Liver (tissue), 9 donors: ENCODE results near the gene LARP4. TPM values are rescaled to one million over a fixed set of nuclear protein-coding genes. Genes with fewer than 3 reads are reported as not detected.
A peak's percentile ranks its signal among the peaks of the same experiment; 100 is the strongest.

Experiments used
- DNase-seq: peaks from one replicate; pipeline ENCODE4 v3.0.0-alpha.2; 2017; ENCODE audit warnings: low spot score
- H3K27ac ChIP-seq, 2 donors: one replicate each; pipeline ENCODE4 v1.7.0; 2013; ENCODE audit warnings: inconsistent platforms in 2 of 2, low read length in 2 of 2, control low read depth in 1 of 2, low read depth in 1 of 2, mild to moderate bottlenecking in 1 of 2
- H3K27me3 ChIP-seq, 4 donors: one replicate each; pipeline versions ENCODE4 v1.6.1 to v1.7.0; 2013; ENCODE audit warnings: low read length in 3 of 4, inconsistent platforms in 1 of 4, mild to moderate bottlenecking in 1 of 4, moderate library complexity in 1 of 4; ENCODE audit not compliant: control insufficient read depth in 4 of 4, insufficient read depth in 4 of 4
- H3K36me3 ChIP-seq, 4 donors: one replicate each; pipeline versions ENCODE4 v1.6.1 to v1.7.0; 2013; ENCODE audit warnings: low read length in 3 of 4, mild to moderate bottlenecking in 3 of 4, low read depth in 1 of 4, moderate library complexity in 1 of 4; ENCODE audit not compliant: control insufficient read depth in 4 of 4, insufficient read depth in 3 of 4
- H3K4me1 ChIP-seq, 4 donors: one replicate each; pipeline versions ENCODE4 v1.6.1 to v1.7.0; 2013; ENCODE audit warnings: low read length in 3 of 4, mild to moderate bottlenecking in 3 of 4, moderate library complexity in 1 of 4; ENCODE audit not compliant: control insufficient read depth in 4 of 4, insufficient read depth in 4 of 4
- H3K4me3 ChIP-seq, 3 donors: one replicate each; pipeline versions ENCODE4 v1.6.1 to v1.7.0; 2013; ENCODE audit warnings: low read length in 3 of 3, control low read depth in 1 of 3, low read depth in 1 of 3, mild to moderate bottlenecking in 1 of 3
- H3K9ac ChIP-seq, 2 donors: one replicate each; pipeline ENCODE4 v1.7.0; 2013; ENCODE audit warnings: low read length in 2 of 2, mild to moderate bottlenecking in 2 of 2, moderate library complexity in 2 of 2, control low read depth in 1 of 2, low read depth in 1 of 2
- H3K9me3 ChIP-seq, 4 donors: one replicate each; pipeline versions ENCODE4 v1.6.1 to v1.7.0; 2013; ENCODE audit warnings: low read length in 3 of 4; ENCODE audit not compliant: control insufficient read depth in 4 of 4
- FOXA1 ChIP-seq: IDR thresholded peaks from 2 replicates; pipeline ENCODE4 v1.6.1; 2016; ENCODE audit warnings: antibody characterized with exemption
- GABPA ChIP-seq, 2 donors: IDR thresholded peaks in 1 of 2; conservative IDR thresholded peaks in 1 of 2; 2 replicates each; pipeline ENCODE4 v1.6.1; 2016; ENCODE audit warnings: antibody characterized with exemption in 2 of 2, mild to moderate bottlenecking in 1 of 2, moderate library complexity in 1 of 2
- HNF4G ChIP-seq: IDR thresholded peaks from 2 replicates; pipeline ENCODE4 v1.6.1; 2016; ENCODE audit warnings: antibody characterized with exemption
- NR2F2 ChIP-seq: IDR thresholded peaks from 2 replicates; pipeline ENCODE4 v1.6.1; 2016; ENCODE audit warnings: antibody characterized with exemption
- RXRA ChIP-seq, 2 donors: IDR thresholded peaks; 2 replicates each; pipeline ENCODE4 v1.6.1; 2017 to 2018; ENCODE audit warnings: antibody characterized with exemption in 2 of 2, mild to moderate bottlenecking in 1 of 2
- SP1 ChIP-seq: IDR thresholded peaks from 2 replicates; pipeline ENCODE4 v1.6.1; 2018; ENCODE audit warnings: antibody characterized with exemption, mild to moderate bottlenecking
- TAF1 ChIP-seq: conservative IDR thresholded peaks from 2 replicates; pipeline ENCODE4 v1.6.1; 2016; ENCODE audit warnings: antibody characterized with exemption, mild to moderate bottlenecking
- WGBS: extraction: QIAGEN DNeasy Blood & Tissue Kit; methylation state at CpG from one replicate; pipeline ENCODE4 v1.1.7; 2013; 5-methylcytosine and 5-hydroxymethylcytosine counted together
- polyA plus RNA-seq, 2 donors: library from polyadenylated mRNA; stranded (reverse) in 1 of 2; unstranded in 1 of 2; fragments of 200-250 nt in 1 of 2; fragments of >200 nt in 1 of 2; fragmentation: Nextera tagmentation in 1 of 2; extraction: Ambion mirVana in 1 of 2; gene quantifications; one replicate each; pipeline versions ENCODE4 v1.2.1 to v1.2.3, GENCODE V29; 2013 to 2015
- total RNA-seq, 2 donors: library from RNA; depleted of rRNA; stranded (reverse); fragments of >200 nt; gene quantifications; one replicate each; pipeline ENCODE4 v1.2.3, GENCODE V29; 2014
- TF ChIP-seq, protein P1 (sequence below): fragments of 150-350 bp; IDR thresholded peaks from 2 replicates; pipeline ENCODE4 v1.5.1; 2017; ENCODE audit warnings: improper control_type of control experiment, low read depth, low read length; ENCODE audit not compliant: missing input control
- TF ChIP-seq, protein P2 (sequence below): IDR thresholded peaks from 2 replicates; pipeline ENCODE4 v1.6.1; 2016; ENCODE audit warnings: antibody characterized with exemption
- TF ChIP-seq, protein P3 (sequence below): IDR thresholded peaks from 2 replicates; pipeline ENCODE4 v1.6.1; 2016; ENCODE audit warnings: antibody characterized with exemption
- donor health status: healthy.
- donor health status: healthy.
- donor health status: healthy.
- donor health status: healthy.
- donor health status: healthy.

LARP4 gene
- total and polyA plus RNA-seq, 4 donors: 17.3 to 71.0 (median 37.5) TPM

- TF ChIP-seq, protein P1, sequence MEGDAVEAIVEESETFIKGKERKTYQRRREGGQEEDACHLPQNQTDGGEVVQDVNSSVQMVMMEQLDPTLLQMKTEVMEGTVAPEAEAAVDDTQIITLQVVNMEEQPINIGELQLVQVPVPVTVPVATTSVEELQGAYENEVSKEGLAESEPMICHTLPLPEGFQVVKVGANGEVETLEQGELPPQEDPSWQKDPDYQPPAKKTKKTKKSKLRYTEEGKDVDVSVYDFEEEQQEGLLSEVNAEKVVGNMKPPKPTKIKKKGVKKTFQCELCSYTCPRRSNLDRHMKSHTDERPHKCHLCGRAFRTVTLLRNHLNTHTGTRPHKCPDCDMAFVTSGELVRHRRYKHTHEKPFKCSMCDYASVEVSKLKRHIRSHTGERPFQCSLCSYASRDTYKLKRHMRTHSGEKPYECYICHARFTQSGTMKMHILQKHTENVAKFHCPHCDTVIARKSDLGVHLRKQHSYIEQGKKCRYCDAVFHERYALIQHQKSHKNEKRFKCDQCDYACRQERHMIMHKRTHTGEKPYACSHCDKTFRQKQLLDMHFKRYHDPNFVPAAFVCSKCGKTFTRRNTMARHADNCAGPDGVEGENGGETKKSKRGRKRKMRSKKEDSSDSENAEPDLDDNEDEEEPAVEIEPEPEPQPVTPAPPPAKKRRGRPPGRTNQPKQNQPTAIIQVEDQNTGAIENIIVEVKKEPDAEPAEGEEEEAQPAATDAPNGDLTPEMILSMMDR: no peak
- TF ChIP-seq TAF1 (no peak), HNF4G (no peak), NR2F2 (no peak)
- TF ChIP-seq, protein P2, sequence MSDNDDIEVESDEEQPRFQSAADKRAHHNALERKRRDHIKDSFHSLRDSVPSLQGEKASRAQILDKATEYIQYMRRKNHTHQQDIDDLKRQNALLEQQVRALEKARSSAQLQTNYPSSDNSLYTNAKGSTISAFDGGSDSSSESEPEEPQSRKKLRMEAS: no peak
These were observed 47.3 kb upstream of the LARP4 start (continued) for GRCh38 chr12:50353404-50353803.

- peak overlapping the region in 1 of 3 donors; percentile 28 for H3K4me3 ChIP-seq
- no peaks in the 10 kb centered on the region for H3K9me3 ChIP-seq
- H3K27ac ChIP-seq: peak overlapping the region in 1 of 2 donors; percentile 60
- peaks cover 0 to 16% (median 2%) of the 10 kb centered on the region in 4 donors for H3K4me1 ChIP-seq
- H3K36me3 ChIP-seq: no peaks in the 10 kb centered on the region
- H3K27me3 ChIP-seq: no peaks in the 10 kb centered on the region
- DNase-seq: no peak
- no peak overlapping the region for H3K9ac ChIP-seq
- WGBS: 91% methylated on average over 3 of the region's 3 CpGs
- TF ChIP-seq RXRA (IDR thresholded peaks at IDR 0.05) (no peak), GABPA (IDR thresholded peaks at IDR 0.05 in 1 of 2, conservative IDR thresholded peaks at IDR 0.05 in 1 of 2) (no peak), NR2F2 (no peak), HNF4G (no peak), SP1 (no peak), FOXA1 (no peak)
- TF ChIP-seq, protein P1: no peak
- TF ChIP-seq, protein P3, sequence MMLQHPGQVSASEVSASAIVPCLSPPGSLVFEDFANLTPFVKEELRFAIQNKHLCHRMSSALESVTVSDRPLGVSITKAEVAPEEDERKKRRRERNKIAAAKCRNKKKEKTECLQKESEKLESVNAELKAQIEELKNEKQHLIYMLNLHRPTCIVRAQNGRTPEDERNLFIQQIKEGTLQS: no peak
These were observed 46.7 kb upstream of the LARP4 start for GRCh38 chr12:50353869-50354593.

DNA sequence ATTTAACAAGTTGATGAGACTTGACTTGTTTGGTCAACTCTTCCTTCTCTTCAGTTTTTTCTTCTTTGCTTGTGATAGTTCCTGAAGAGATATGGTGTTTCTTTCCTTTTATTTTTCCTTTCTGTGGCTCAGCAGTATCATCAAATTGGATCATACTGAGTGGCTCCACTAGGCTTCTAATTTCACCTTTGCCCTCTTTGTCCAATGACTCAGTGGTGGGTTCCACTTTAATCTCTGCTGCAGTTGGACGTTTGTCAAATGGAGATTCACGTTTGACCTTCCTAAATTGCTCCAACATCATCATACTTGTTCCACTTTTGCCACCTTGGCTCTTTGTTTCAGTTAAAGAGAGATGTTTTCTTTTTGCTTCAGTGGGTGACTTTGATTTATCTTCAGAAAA lies 45.8 kb upstream of the LARP4 start:
- 48% methylated on average over 2 of the region's 2 CpGs for WGBS
- no peak overlapping the region for H3K9ac ChIP-seq
- no peak overlapping the region for H3K27ac ChIP-seq
- no peak overlapping the region for H3K4me3 ChIP-seq
- peaks cover 0 to 16% (median 2%) of the 10 kb centered on the region in 4 donors for H3K4me1 ChIP-seq
- DNase-seq: no peak
- TF ChIP-seq, protein P1: no peak
- peak in 1 of 2 donors; percentile 6 for TF ChIP-seq RXRA (IDR thresholded peaks at IDR 0.05)
- H3K27me3 ChIP-seq: no peaks in the 10 kb centered on the region
- H3K36me3 ChIP-seq: no peaks in the 10 kb centered on the region
- H3K9me3 ChIP-seq: no peaks in the 10 kb centered on the region
